Gastroesophageal sphincter (tissue), 4 donors: ENCODE data around the gene PLEKHA7. TPM values are rescaled to one million over a fixed set of nuclear protein-coding genes. Genes with fewer than 3 reads are reported as not detected.

Source experiments
- ATAC-seq: fragments of 150-250 bp; one replicate; pipeline ENCODE4 v1.9.1; 2016; ENCODE audit warnings: mild to moderate bottlenecking, moderate library complexity
- H3K27ac ChIP-seq, 4 donors: fragments of 200-600 bp; sonication (generic) in 3 of 4; 1 replicate in 3 of 4; 2 replicates in 1 of 4; pipeline ENCODE4 v1.5.1; 2016 to 2019
- H3K27me3 ChIP-seq: fragments of 200-600 bp; sonication (generic); one replicate; pipeline ENCODE4 v1.5.1; 2019
- H3K36me3 ChIP-seq, 2 donors: fragments of 200-600 bp; sonication (generic); one replicate each; pipeline ENCODE4 v1.5.1; 2019; ENCODE audit warnings: control low read depth in 1 of 2
- H3K4me1 ChIP-seq, 3 donors: fragments of 200-600 bp; sonication (generic); 1 replicate in 2 of 3; 2 replicates in 1 of 3; pipeline ENCODE4 v1.5.1; 2016 to 2019; ENCODE audit warnings: control low read depth in 2 of 3
- H3K4me3 ChIP-seq, 2 donors: fragments of 200-600 bp; sonication (generic); one replicate each; pipeline ENCODE4 v1.5.1; 2019; ENCODE audit warnings: mild to moderate bottlenecking in 1 of 2, moderate library complexity in 1 of 2
- H3K9me3 ChIP-seq, 3 donors: fragments of 200-600 bp; sonication (generic); one replicate each; pipeline ENCODE4 v1.5.1; 2017 to 2019; ENCODE audit warnings: control low read depth in 2 of 3
- EP300 ChIP-seq: sonication (generic); formaldehyde crosslinking; IDR thresholded peaks from one replicate; pipeline ENCODE4 v1.6.1; 2017; ENCODE audit warnings: antibody characterized with exemption, mild to moderate bottlenecking
- POLR2A ChIP-seq, 2 donors: fragments of 450-650 bp; IDR thresholded peaks; one replicate each; pipeline ENCODE4 v1.6.1; 2017; ENCODE audit warnings: antibody characterized with exemption in 2 of 2, mild to moderate bottlenecking in 2 of 2, moderate library complexity in 1 of 2
- POLR2AphosphoS5 ChIP-seq: sonication (generic); formaldehyde crosslinking; IDR thresholded peaks from one replicate; pipeline ENCODE4 v1.6.1; 2017; ENCODE audit warnings: antibody characterized with exemption
- WGBS, 2 donors: methylation state at CpG; one replicate each; pipeline ENCODE4 v1.1.5; 2018; ENCODE audit warnings: low coverage in 1 of 2; 5-methylcytosine and 5-hydroxymethylcytosine counted together
- total RNA-seq, 4 donors: library from RNA; depleted of rRNA; stranded (reverse); fragments of >200 nt; gene quantifications; one replicate each; pipeline ENCODE4 v1.1.0, GENCODE V29; 2016
- TF ChIP-seq, protein P1 (sequence below), 4 experiments: fragments of 200-600 bp in 2 of 4; fragments of 450-650 bp in 2 of 4; sonication (generic) in 1 of 4; IDR thresholded peaks; one replicate each; pipeline ENCODE4 v1.5.1; 2017 to 2019; ENCODE audit warnings: antibody characterized with exemption in 4 of 4, mild to moderate bottlenecking in 2 of 4, moderate library complexity in 2 of 4

The PLEKHA7 gene
- total RNA-seq, 4 donors from 2014 or later: 8.6 to 13.2 (median 12.2) TPM

DNA sequence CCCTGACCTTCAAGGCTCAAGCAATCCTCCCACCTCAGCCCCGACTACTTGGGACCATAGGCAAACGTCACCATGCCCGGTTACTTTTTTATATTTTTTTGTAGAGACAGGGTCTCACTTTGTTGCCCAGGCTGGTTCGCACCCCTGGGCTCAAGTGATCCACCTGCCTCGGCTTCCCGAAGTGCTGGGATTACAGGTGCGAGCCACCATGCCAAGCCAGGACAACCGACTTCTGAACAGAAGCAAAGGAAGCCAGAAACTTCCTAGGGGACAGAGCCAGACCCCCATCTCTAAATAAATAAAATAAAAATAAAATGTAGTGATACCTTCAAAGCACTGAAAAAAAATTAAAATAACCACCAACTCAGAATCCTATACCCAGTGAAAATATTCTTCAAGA, 249.3 kb downstream of the PLEKHA7 start:
- Histone ChIP-seq H3K36me3 (no peaks in the 10 kb centered on the region), H3K4me3 (no peak overlapping the region), H3K9me3 (no peaks in the 10 kb centered on the region), H3K27ac (no peak overlapping the region), H3K27me3 (no peaks in the 10 kb centered on the region), H3K4me1 (no peaks in the 10 kb centered on the region)
- TF ChIP-seq, protein P1, sequence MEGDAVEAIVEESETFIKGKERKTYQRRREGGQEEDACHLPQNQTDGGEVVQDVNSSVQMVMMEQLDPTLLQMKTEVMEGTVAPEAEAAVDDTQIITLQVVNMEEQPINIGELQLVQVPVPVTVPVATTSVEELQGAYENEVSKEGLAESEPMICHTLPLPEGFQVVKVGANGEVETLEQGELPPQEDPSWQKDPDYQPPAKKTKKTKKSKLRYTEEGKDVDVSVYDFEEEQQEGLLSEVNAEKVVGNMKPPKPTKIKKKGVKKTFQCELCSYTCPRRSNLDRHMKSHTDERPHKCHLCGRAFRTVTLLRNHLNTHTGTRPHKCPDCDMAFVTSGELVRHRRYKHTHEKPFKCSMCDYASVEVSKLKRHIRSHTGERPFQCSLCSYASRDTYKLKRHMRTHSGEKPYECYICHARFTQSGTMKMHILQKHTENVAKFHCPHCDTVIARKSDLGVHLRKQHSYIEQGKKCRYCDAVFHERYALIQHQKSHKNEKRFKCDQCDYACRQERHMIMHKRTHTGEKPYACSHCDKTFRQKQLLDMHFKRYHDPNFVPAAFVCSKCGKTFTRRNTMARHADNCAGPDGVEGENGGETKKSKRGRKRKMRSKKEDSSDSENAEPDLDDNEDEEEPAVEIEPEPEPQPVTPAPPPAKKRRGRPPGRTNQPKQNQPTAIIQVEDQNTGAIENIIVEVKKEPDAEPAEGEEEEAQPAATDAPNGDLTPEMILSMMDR (IDR thresholded peaks at IDR 0.05): no peak
- TF ChIP-seq POLR2A (IDR thresholded peaks at IDR 0.05) (no peak), EP300 (no peak)
- ATAC-seq: no peak
- WGBS, 2 donors: 67 to 89% methylated on average over 2 to 3 of the region's 8 CpGs

DNA sequence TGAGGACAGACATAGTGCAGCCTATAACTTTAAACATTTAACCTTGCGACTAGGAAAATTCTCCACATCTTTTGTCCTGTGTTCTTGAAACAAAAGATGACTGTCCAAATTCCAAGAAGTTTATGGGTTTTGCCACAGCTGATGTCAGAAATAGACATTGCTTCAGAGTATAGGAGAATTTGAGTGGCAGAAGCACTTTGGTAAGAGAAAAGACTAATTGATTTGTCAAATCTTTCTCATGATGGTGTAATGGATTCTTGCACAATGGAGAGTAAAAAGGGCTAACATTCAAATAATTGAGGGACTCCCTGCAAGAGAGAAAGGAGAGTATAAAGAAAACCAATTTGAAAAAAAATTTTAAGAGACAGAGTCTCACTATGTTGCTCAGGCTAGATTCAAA, 250.5 kb downstream of the PLEKHA7 start:
- no peaks in the 10 kb centered on the region for H3K27me3 ChIP-seq
- peaks cover 0 to 3% of the 10 kb centered on the region in 2 donors for H3K36me3 ChIP-seq
- no peaks in the 10 kb centered on the region for H3K9me3 ChIP-seq
- WGBS, 2 donors: 100% methylated on average over 1 of the region's 1 CpG; no CpG with 5 or more reads in 1 of the 2 donors
- TF ChIP-seq, protein P1 (IDR thresholded peaks at IDR 0.05): no peak
- TF ChIP-seq POLR2A (IDR thresholded peaks at IDR 0.05) (no peak), EP300 (no peak), POLR2AphosphoS5 (no peak)
- H3K4me1 ChIP-seq: no peaks in the 10 kb centered on the region
- no peak for ATAC-seq
- no peak overlapping the region for H3K27ac ChIP-seq
- no peak overlapping the region for H3K4me3 ChIP-seq

DNA sequence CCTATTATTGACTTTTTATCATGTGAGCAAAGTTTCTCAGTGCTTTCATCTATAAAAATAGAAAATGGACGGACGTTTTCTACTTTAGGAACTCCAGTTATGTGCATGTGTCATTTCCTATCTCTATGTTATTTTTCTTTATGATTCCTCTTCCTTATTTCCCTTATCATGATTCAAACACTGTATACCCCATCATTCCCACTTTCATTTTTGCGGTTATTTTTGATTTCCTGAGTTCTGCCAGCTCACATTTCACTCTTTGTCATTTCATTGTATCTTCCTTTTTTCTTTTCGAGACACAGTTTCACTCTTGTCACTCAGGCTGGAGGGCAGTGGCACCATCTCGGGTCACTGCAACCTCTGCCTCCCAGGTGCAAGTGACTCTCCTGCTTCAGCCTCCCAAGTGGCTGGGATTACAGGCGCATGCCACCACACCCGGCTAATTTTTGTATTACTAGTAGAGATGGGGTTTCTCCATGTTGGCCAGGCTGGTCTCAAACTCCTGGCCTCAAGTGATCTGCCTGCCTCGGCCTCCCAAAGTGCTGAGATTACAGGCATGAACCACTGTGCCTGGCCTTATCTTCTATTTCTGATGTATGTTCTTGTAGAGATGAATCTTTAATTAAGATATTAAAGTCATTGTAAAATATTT, 254.2 kb downstream of the PLEKHA7 start:
- 62 to 70% methylated on average over 4 to 8 of the region's 8 CpGs for WGBS, 2 donors
- H3K27me3 ChIP-seq: no peaks in the 10 kb centered on the region
- no peaks in the 10 kb centered on the region for H3K4me1 ChIP-seq
- H3K36me3 ChIP-seq: peaks cover 2 to 40% of the 10 kb centered on the region in 2 donors
- ATAC-seq: no peak
- no peak overlapping the region for H3K4me3 ChIP-seq
- TF ChIP-seq, protein P1 (IDR thresholded peaks at IDR 0.05): no peak
- TF ChIP-seq POLR2A (IDR thresholded peaks at IDR 0.05) (no peak), POLR2AphosphoS5 (no peak), EP300 (no peak)
- no peak overlapping the region for H3K27ac ChIP-seq
- H3K9me3 ChIP-seq: no peaks in the 10 kb centered on the region

DNA sequence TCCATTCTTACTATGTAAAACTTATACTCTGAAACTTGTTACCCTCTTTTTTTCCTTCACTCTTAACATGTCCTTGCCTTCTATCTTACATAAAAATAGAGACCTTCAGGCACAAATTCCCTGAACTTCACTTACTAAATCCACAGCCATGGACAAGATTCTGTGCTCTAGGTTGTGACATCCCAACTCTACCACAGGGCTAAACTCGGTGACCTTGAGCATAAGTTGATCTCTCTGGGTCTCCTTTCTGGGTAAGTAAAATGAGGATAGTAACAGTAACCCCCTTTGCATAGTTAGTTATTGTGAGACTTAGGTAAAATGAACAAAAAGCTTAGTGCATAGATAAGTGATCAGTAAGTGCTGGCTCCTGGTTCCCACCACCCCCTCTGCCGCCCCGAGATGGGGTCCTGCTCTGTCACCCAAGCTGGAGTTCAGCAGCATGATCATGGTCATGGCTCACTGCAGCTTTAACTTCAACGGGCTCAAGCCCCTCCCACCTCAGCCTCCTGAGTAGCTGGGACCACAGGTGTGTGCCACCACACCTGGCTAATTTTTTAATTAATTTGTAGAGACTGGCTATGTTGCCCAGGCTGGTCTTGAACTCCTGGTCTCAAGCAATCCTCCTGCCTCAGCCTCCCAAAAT, 255.7 kb downstream of the PLEKHA7 start:
- H3K4me1 ChIP-seq: no peaks in the 10 kb centered on the region
- peaks cover 2 to 55% of the 10 kb centered on the region in 2 donors for H3K36me3 ChIP-seq
- ATAC-seq: no peak

More for the DNA sequence above, 255.7 kb downstream of the PLEKHA7 start:
- H3K9me3 ChIP-seq: no peaks in the 10 kb centered on the region
- TF ChIP-seq, protein P1 (IDR thresholded peaks at IDR 0.05): no peak
- TF ChIP-seq POLR2A (IDR thresholded peaks at IDR 0.05) (no peak), EP300 (no peak), POLR2AphosphoS5 (no peak)
- no peaks in the 10 kb centered on the region for H3K27me3 ChIP-seq
- no peak overlapping the region for H3K4me3 ChIP-seq
- WGBS, 2 donors: 90 to 93% methylated on average over 3 to 4 of the region's 4 CpGs
- H3K27ac ChIP-seq: no peak overlapping the region
